GM12875 (cell line): ENCODE results near the gene CNTD1.

Source experiments
- H3K4me3 ChIP-seq: one replicate; pipeline ENCODE4 v1.5.1; 2011; ENCODE audit warnings: low read depth, low read length, control low read depth
- CTCF ChIP-seq: IDR thresholded peaks from 2 replicates; pipeline ENCODE4 v1.5.1; 2011; ENCODE audit warnings: low read depth, mild to moderate bottlenecking, control low read depth, inconsistent platforms, low read length, moderate library complexity, borderline replicate concordance; ENCODE audit not compliant: insufficient read depth

Gene CNTD1

GRCh38 chr17:42780851-42781638 lies 17.6 kb upstream of the CNTD1 start:
- no peak overlapping the region for H3K4me3 ChIP-seq
- TF ChIP-seq CTCF: no peak

GRCh38 chr17:42781639-42782165 lies 17.0 kb upstream of the CNTD1 start:
- no peak overlapping the region for H3K4me3 ChIP-seq
- TF ChIP-seq CTCF: no peak

- no peak for TF ChIP-seq CTCF
- no peak overlapping the region for H3K4me3 ChIP-seq
These were observed 16.2 kb upstream of the CNTD1 start for GRCh38 chr17:42782166-42783061.

GRCh38 chr17:42783062-42783790 lies 15.4 kb upstream of the CNTD1 start:
- no peak overlapping the region for H3K4me3 ChIP-seq
- no peak for TF ChIP-seq CTCF

GRCh38 chr17:42783791-42784138 lies 14.9 kb upstream of the CNTD1 start:
- no peak for TF ChIP-seq CTCF
- H3K4me3 ChIP-seq: no peak overlapping the region

- H3K4me3 ChIP-seq: no peak overlapping the region
- no peak for TF ChIP-seq CTCF
These were observed 14.3 kb upstream of the CNTD1 start for GRCh38 chr17:42784409-42784808.
